BJ (cell line): ENCODE data around the gene KCNMB3. TPM values are rescaled to one million over a fixed set of nuclear protein-coding genes. Genes with fewer than 3 reads are reported as not detected.

ENCODE experiments used
- CTCF ChIA-PET: fragments of 350-600 bp; formaldehyde crosslinking; extraction: SDS; loops from one replicate; lab custom pipeline; 2021; ENCODE audit warnings: antibody characterized with exemption, inconsistent platforms; lab: Yijun Ruan, JAX
- POLR2A ChIA-PET: fragments of 300-600 bp; sonication (Branson Sonifier 250); formaldehyde crosslinking; extraction: SDS; loops from one replicate; lab custom pipeline; 2021; ENCODE audit warnings: antibody characterized with exemption; lab: Charles Lee
- DNase-seq: peaks from one replicate; pipeline ENCODE4 v3.0.0-alpha.2; 2011; ENCODE audit warnings: low read depth
- H3K27me3 ChIP-seq: 2 replicates; pipeline ENCODE4 v1.6.0; 2011; ENCODE audit warnings: low read length; ENCODE audit not compliant: control insufficient read depth, insufficient read depth
- H3K36me3 ChIP-seq: 2 replicates; pipeline ENCODE4 v1.5.1; 2011; ENCODE audit warnings: low read length; ENCODE audit not compliant: control insufficient read depth, insufficient read depth
- H3K4me3 ChIP-seq: 2 replicates; pipeline ENCODE4 v1.5.1; 2011; ENCODE audit warnings: low read depth, mild to moderate bottlenecking, control low read depth, low read length
- polyA plus RNA-seq: library from polyadenylated mRNA; depleted of rRNA; stranded (reverse); fragments of >200 nt; gene quantifications from 2 replicates; pipeline ENCODE4 v1.2.3, GENCODE V29; 2011; rRNA removed
- TF ChIP-seq, protein P1 (sequence below): IDR thresholded peaks from 2 replicates; pipeline ENCODE4 v1.5.1; 2011; ENCODE audit warnings: low read depth, mild to moderate bottlenecking, control low read depth, inconsistent platforms, low read length, moderate library complexity; ENCODE audit not compliant: insufficient read depth

KCNMB3 gene
- polyA plus RNA-seq, 1 experiment, result 0.83 TPM

DNA sequence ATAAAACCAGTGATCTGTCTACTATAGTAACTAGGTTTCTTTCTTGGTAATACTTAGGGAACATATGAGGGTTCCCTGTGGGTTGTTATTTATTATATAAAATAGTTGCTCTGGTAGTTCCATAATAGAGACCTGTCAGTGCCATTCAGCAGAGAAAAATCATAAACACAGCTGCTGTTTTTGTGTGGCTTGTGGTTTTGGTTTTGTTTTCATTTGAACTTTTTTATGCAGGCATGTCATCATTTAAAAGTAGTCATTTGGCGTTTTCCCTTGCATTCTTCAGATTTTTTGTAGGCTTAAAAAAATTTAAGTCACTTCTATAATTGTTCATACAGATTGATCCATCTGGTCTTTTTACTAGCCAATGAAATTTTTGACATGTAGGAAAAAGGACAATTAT lies 54.8 kb downstream of the KCNMB3 start:
- Histone ChIP-seq H3K4me3 (no peak overlapping the region), H3K27me3 (no peaks in the 10 kb centered on the region), H3K36me3 (no peaks in the 10 kb centered on the region; the same call in 1 of the 2 replicates)
- ChIA-PET CTCF (no interaction called here), POLR2A (no interaction called here)
- TF ChIP-seq, protein P1, sequence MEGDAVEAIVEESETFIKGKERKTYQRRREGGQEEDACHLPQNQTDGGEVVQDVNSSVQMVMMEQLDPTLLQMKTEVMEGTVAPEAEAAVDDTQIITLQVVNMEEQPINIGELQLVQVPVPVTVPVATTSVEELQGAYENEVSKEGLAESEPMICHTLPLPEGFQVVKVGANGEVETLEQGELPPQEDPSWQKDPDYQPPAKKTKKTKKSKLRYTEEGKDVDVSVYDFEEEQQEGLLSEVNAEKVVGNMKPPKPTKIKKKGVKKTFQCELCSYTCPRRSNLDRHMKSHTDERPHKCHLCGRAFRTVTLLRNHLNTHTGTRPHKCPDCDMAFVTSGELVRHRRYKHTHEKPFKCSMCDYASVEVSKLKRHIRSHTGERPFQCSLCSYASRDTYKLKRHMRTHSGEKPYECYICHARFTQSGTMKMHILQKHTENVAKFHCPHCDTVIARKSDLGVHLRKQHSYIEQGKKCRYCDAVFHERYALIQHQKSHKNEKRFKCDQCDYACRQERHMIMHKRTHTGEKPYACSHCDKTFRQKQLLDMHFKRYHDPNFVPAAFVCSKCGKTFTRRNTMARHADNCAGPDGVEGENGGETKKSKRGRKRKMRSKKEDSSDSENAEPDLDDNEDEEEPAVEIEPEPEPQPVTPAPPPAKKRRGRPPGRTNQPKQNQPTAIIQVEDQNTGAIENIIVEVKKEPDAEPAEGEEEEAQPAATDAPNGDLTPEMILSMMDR, result no peak
- DNase-seq, result peak; percentile 62

DNA sequence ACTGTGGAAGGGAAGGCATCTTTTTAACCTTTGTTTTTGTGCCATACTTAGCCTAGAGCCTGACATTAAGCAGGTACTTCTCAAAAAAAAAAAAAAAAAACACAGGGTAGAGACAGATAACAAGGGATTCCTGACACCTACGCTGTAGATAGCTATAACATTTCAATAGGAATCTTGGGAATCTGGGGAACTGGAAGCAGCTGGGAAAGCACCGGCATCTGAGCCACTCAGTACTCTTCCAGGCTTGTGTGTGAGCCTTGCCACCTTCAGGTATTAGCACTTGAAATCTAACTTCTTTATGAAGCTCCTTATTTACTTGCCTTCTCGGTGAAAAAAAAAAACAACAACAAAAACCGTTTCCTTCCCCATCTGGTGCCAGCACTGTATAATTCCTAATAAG lies 56.0 kb downstream of the KCNMB3 start:
- Histone ChIP-seq H3K36me3 (no peaks in the 10 kb centered on the region), H3K4me3 (no peak overlapping the region), H3K27me3 (no peaks in the 10 kb centered on the region)
- ChIA-PET POLR2A (no interaction called here), CTCF (interaction anchor here (0.6 to 1.2 kb wide), 2 partner anchors 11 to 87 kb away, joined by 3 read pairs; no protein-coding TSS in a partner anchor)
- DNase-seq, result no peak
- TF ChIP-seq, protein P1, result no peak

Other genes with a start within 250 kb of the KCNMB3 start
- 38.7 and 41.4 TPM in 2 replicates for gene ZMAT3, start 179.3 kb downstream of the KCNMB3 start, polyA plus RNA-seq
- gene PIK3CA, start 102.8 kb downstream of the KCNMB3 start, polyA plus RNA-seq, result 5.5 and 13.2 TPM in 2 replicates
- 9.6 and 13.8 TPM in 2 replicates for gene ZNF639, start 71.9 kb upstream of the KCNMB3 start, polyA plus RNA-seq
- gene MFN1, start 96.6 kb upstream of the KCNMB3 start, polyA plus RNA-seq, result 13.4 and 29.3 TPM in 2 replicates
- gene GNB4, start 200.4 kb upstream of the KCNMB3 start, polyA plus RNA-seq, result 25.2 and 50.6 TPM in 2 replicates